GM10266 (cell line): ENCODE measurements around the gene WDR45B.

ENCODE experiments used
- DNase-seq: peaks from one replicate; pipeline ENCODE4 v3.0.0; 2012; ENCODE audit errors: extremely low spot score
- CTCF ChIP-seq: IDR thresholded peaks from 2 replicates; pipeline ENCODE4 v1.5.1; 2012; ENCODE audit warnings: mild to moderate bottlenecking, low read depth; ENCODE audit not compliant: control insufficient read depth, insufficient read depth; ENCODE audit errors: missing control alignments

Gene WDR45B

DNA sequence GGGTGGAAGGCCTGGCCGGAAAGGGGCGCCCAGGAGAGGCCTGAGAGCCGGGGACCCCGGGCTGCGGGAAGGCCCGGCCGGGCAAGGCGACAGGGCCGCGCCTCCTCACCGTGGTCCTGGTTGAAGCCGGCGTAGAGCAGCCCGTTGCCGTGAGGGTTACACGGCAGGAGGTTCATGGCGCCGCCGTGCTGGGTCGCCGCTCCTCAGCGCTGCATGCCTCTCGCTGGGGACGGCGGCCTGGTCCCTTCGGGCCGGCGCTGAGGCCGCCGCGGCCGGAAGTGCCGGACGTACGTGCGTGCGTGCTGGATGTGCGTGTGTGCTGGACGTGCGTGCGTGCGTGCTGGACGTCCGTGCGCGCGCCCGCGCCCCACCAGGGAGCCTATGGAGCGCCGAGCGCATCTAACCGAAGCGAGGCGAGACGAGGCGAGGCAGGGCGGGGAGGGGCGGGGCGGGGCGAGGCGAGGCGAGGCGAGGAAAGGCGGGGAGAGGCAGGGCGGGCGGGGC lies at the start of gene WDR45B:
TSS of gene WDR45B (minus strand) at position 280 of the 504 bp plus-strand sequence. CDS start at position 176, 104 bp downstream.
- no peak for TF ChIP-seq CTCF
- peak; percentile 100 for DNase-seq

GRCh38 chr17:82697808-82698064 lies 49.5 kb upstream of the WDR45B start:
- DNase-seq = no peak
- TF ChIP-seq CTCF = no peak

DNA sequence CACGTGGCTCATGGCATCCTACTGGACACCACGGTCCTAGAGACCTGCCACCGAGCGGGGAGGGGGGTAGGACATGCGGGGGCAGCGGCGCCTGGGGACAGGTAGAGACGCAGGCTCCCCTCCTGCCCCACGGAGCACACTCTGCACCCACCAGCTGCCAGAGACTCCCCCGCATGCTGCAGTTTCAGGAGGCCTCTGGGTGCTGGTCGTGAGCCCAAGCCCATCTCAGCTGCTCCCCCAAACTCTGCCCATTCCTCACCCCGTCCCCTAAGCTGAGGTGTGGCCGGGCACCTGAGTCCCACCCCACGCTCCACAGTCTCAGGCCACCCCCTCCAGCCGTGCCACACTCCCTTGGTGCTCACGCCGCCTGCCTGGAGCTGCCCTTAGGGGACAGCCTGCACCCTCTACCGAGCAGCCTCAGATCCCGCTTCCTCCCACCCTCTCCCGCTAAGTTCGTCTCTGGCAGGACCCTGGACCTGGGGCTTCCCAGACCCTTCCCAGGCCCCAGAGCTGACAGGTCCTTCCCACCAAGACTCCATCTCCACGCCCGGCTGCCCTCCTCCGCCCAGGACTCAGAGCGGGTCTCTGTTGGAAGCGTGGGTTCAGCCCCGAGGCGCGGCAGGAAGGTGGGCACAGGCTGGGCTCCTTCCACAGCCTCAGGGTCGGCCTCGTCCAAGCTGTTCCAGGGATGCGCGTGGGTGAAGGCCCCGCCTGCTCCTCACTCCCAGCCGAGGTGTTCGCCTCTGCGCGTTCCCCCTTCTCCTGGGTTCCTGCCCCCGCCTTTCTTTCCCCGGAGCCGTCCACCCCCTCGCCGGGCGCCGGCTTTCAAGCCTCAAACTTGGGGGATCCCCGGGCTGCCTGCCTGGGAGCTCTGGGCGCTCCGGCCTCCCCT lies 48.9 kb upstream of the WDR45B start:
- peak; percentile 65 for DNase-seq
- TF ChIP-seq CTCF = no peak

DNA sequence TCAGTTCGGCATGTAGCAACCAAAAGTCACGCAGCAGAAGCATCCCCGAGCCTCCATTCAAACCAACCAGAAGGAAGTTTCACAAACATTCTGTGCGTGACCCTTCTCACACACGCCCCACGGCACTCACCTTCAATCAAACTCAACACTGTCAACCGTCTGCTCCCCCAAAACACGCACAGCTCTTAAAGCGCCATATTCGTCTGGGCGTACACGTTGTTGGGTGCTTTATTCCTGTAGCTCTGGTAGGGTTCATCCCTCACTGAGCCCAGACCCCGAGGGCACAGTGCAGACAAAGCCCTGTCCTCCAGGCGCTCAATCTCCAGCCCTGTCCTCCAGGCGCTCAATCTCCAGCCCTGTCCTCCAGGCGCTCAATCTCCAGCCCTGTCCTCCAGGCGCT lies 48.0 kb upstream of the WDR45B start:
- DNase-seq = no peak

DNA sequence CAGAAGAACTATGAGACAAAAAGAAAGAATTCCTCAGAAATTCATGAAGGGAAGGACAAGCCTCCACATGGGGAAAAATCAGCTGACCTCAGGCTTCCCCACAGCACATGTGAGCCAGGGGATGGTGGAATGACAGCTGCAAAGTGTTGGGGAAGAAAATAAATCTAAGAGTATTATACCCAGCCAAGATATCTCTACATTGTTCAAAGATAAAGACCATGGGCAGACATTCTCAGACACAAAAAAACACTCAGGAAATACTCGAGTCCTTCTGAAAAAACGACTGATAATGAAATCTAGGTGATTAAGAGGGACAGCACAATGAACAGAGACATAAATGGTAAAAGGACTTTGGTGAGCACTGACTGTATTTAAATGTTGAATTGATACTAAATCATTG lies 46.4 kb upstream of the WDR45B start:
- TF ChIP-seq CTCF = no peak
- no peak for DNase-seq

More for the DNA sequence above, 48.0 kb upstream of the WDR45B start:
- TF ChIP-seq CTCF = no peak

GRCh38 chr17:82693168-82693867 lies 45.1 kb upstream of the WDR45B start:
- DNase-seq = no peak
- no peak for TF ChIP-seq CTCF

GRCh38 chr17:82692268-82692667 lies 44.0 kb upstream of the WDR45B start:
- DNase-seq = no peak
- no peak for TF ChIP-seq CTCF
